IMR-90 (cell line): Measurements from ENCODE around the gene CYP27C1. TPM values are rescaled to one million over a fixed set of nuclear protein-coding genes. Genes with fewer than 3 reads are reported as not detected.

Experiments used
- ATAC-seq: fragments of 200-7000 bp; cut with Tn5 transposase; 2 replicates; pipeline ENCODE4 v1.9.1; 2020; ENCODE audit warnings: low read depth, mild to moderate bottlenecking, moderate library complexity
- BruUV-seq: library from RNA; stranded (reverse); fragments of 400-500 nt; replicated peaks from 2 replicates; lab custom pipeline; 2021; lab: Mats Ljungman, UMichigan
- CTCF ChIA-PET: fragments of 300-600 bp; formaldehyde crosslinking; extraction: SDS; loops from one replicate; lab custom pipeline; 2021; ENCODE audit warnings: antibody characterized with exemption; lab: Yijun Ruan, JAX
- POLR2A ChIA-PET: fragments of 300-600 bp; sonication (Branson Sonifier 250); formaldehyde crosslinking; loops from one replicate; lab custom pipeline; 2022; ENCODE audit warnings: antibody characterized with exemption; ENCODE audit not compliant: unreplicated experiment; lab: Charles Lee
- DNase-seq: peaks from one replicate; pipeline ENCODE4 v3.0.0; 2013
- H2AFZ ChIP-seq: replicated peaks from 2 replicates; pipeline ENCODE3; 2013; ENCODE audit warnings: low read length, mild to moderate bottlenecking; ENCODE audit not compliant: poor library complexity
- H2AK5ac ChIP-seq: 2 replicates; pipeline ENCODE4 v1.6.1; 2013; ENCODE audit warnings: low read depth, low read length, inconsistent platforms
- H2AK9ac ChIP-seq: replicated peaks from 2 replicates; pipeline ENCODE3; 2013; ENCODE audit warnings: mild to moderate bottlenecking, low read depth, low read length, moderate library complexity; ENCODE audit not compliant: poor library complexity
- H2BK120ac ChIP-seq: 2 replicates; pipeline ENCODE4 v1.6.1; 2013; ENCODE audit warnings: low read depth, low read length, inconsistent platforms
- H2BK15ac ChIP-seq: 3 replicates; pipeline ENCODE4 v1.6.1; 2013; ENCODE audit warnings: low read depth, low read length, inconsistent platforms
- H2BK20ac ChIP-seq: 2 replicates; pipeline ENCODE4 v1.6.1; 2013; ENCODE audit warnings: low read depth, mild to moderate bottlenecking, inconsistent platforms, low read length, moderate library complexity
- H2BK5ac ChIP-seq: 2 replicates; pipeline ENCODE4 v1.6.1; 2013; ENCODE audit warnings: mild to moderate bottlenecking, low read depth, low read length, inconsistent platforms; ENCODE audit not compliant: poor library complexity, severe bottlenecking
- H3K14ac ChIP-seq: replicated peaks from 2 replicates; pipeline ENCODE4 v1.6.1; 2013; ENCODE audit warnings: low read depth, low read length, inconsistent platforms
- H3K18ac ChIP-seq: 2 replicates; pipeline ENCODE4 v1.6.1; 2013; ENCODE audit warnings: low read depth, low read length, control low read depth
- H3K23ac ChIP-seq: 2 replicates; pipeline ENCODE4 v1.6.1; 2013; ENCODE audit warnings: low read depth, low read length, inconsistent platforms
- H3K27ac ChIP-seq: 2 replicates; pipeline ENCODE4 v1.5.1; 2013; ENCODE audit warnings: mild to moderate bottlenecking, control low read depth, low read length; ENCODE audit not compliant: insufficient read depth
- H3K27me3 ChIP-seq: 2 replicates; pipeline ENCODE4 v1.6.1; 2013; ENCODE audit warnings: low read length; ENCODE audit not compliant: control insufficient read depth, insufficient read depth
- H3K36me3 ChIP-seq: 2 replicates; pipeline ENCODE4 v1.6.1; 2013; ENCODE audit warnings: low read length, mixed read lengths; ENCODE audit not compliant: control insufficient read depth, insufficient read depth
- H3K4ac ChIP-seq: 2 replicates; pipeline ENCODE4 v1.6.1; 2013; ENCODE audit warnings: low read depth, low read length, inconsistent platforms
- H3K4me1 ChIP-seq: 2 replicates; pipeline ENCODE4 v1.6.1; 2013; ENCODE audit warnings: low read length, mixed read lengths; ENCODE audit not compliant: control insufficient read depth, insufficient read depth
- H3K4me2 ChIP-seq: 2 replicates; pipeline ENCODE4 v1.6.1; 2013; ENCODE audit warnings: low read depth, mild to moderate bottlenecking, control low read depth, low read length, moderate library complexity
- H3K4me3 ChIP-seq: 2 replicates; pipeline ENCODE4 v1.5.1; 2013; ENCODE audit warnings: low read depth, mild to moderate bottlenecking, control low read depth, low read length, moderate library complexity; ENCODE audit not compliant: insufficient read depth
- H3K56ac ChIP-seq: 2 replicates; pipeline ENCODE4 v1.6.1; 2013; ENCODE audit warnings: low read length, inconsistent platforms; ENCODE audit not compliant: insufficient read depth; ENCODE audit errors: extremely low read depth
- H3K79me1 ChIP-seq, 2 experiments: 2 replicates each; pipeline ENCODE4 v1.6.1; 2013; ENCODE audit warnings: low read length in 2 of 2, inconsistent platforms in 1 of 2, low read depth in 1 of 2
- H3K9ac ChIP-seq: 2 replicates; pipeline ENCODE4 v1.6.1; 2013; ENCODE audit warnings: low read depth, low read length, control low read depth
- H3K9me1 ChIP-seq: 2 replicates; pipeline ENCODE4 v1.6.1; 2013; ENCODE audit warnings: low read length, inconsistent platforms; ENCODE audit not compliant: insufficient read depth
- H3K9me3 ChIP-seq: 2 replicates; pipeline ENCODE4 v1.6.1; 2013; ENCODE audit warnings: low read length; ENCODE audit not compliant: control insufficient read depth, insufficient read depth
- H4K20me1 ChIP-seq: 2 replicates; pipeline ENCODE4 v1.6.1; 2013; ENCODE audit warnings: low read length, inconsistent platforms; ENCODE audit not compliant: insufficient read depth
- H4K5ac ChIP-seq: 2 replicates; pipeline ENCODE4 v1.6.1; 2013; ENCODE audit warnings: mild to moderate bottlenecking, low read depth, low read length, control low read depth
- H4K8ac ChIP-seq, 2 experiments: 2 replicates each; pipeline ENCODE4 v1.6.1; 2013; ENCODE audit warnings: low read depth in 2 of 2, low read length in 2 of 2, control low read depth in 1 of 2, inconsistent platforms in 1 of 2
- H4K91ac ChIP-seq: 2 replicates; pipeline ENCODE4 v1.6.1; 2013; ENCODE audit warnings: low read depth, low read length, inconsistent platforms; ENCODE audit not compliant: insufficient read depth
- BHLHE40 ChIP-seq: fragments of 150-350 bp; IDR thresholded peaks from 2 replicates; pipeline ENCODE4 v1.6.1; 2016; ENCODE audit warnings: mild to moderate bottlenecking, low read depth, low read length
- CEBPB ChIP-seq: IDR thresholded peaks from 2 replicates; pipeline ENCODE4 v1.6.1; 2012; ENCODE audit warnings: low read depth, low read length, improper control_type of control experiment
- FOS ChIP-seq: fragments of 150-350 bp; IDR thresholded peaks from 2 replicates; pipeline ENCODE4 v1.6.1; 2016; ENCODE audit warnings: low read depth, low read length
- MAZ ChIP-seq: IDR thresholded peaks from 2 replicates; pipeline ENCODE4 v1.6.1; 2012; ENCODE audit warnings: low read depth, mild to moderate bottlenecking, low read length, improper control_type of control experiment, moderate library complexity, borderline replicate concordance
- POLR2A ChIP-seq: IDR thresholded peaks from 2 replicates; pipeline ENCODE4 v1.6.1; 2012; ENCODE audit warnings: mild to moderate bottlenecking, low read depth, low read length
- RCOR1 ChIP-seq: IDR thresholded peaks from 2 replicates; pipeline ENCODE4 v1.6.1; 2012; ENCODE audit warnings: mild to moderate bottlenecking, low read length, improper control_type of control experiment; ENCODE audit not compliant: insufficient replicate concordance
- SMC3 ChIP-seq: fragments of 150-350 bp; IDR thresholded peaks from 2 replicates; pipeline ENCODE4 v1.6.1; 2016; ENCODE audit warnings: low read depth, mild to moderate bottlenecking, antibody characterized with exemption, low read length, moderate library complexity
- WGBS, 2 experiments: methylation state at CpG; one replicate each; pipeline versions ENCODE4 v1.1.5 to v1.1.7; 2013; ENCODE audit warnings: missing lambda C conversion rate in 2 of 2; ENCODE audit not compliant: insufficient read length in 1 of 2; ENCODE audit errors: extremely low coverage in 2 of 2; 5-methylcytosine and 5-hydroxymethylcytosine counted together
- dilution Hi-C: fragments of 300-500 bp; cut with HindIII; formaldehyde crosslinking; loops from one replicate; pipeline ENCODE4 v1.14.3; 2018; ENCODE audit warnings: low sequenced_read_pairs; ENCODE audit not compliant: unreplicated experiment
- in situ Hi-C: fragments of 300-500 bp; cut with MboI; formaldehyde crosslinking; loops from 3 replicates; pipeline ENCODE4 v1.14.3; 2019; ENCODE audit warnings: low sequenced_read_pairs, inconsistent platforms, mixed read lengths
- intact Hi-C: fragments of 100-400 bp; cut with micrococcal nuclease; formaldehyde crosslinking; loops from 2 replicates; pipeline ENCODE4 v1.10.0; 2022
- polyA plus RNA-seq, 3 experiments: library from polyadenylated mRNA; depleted of rRNA; stranded (reverse); fragments of >200 nt; gene quantifications; 2 replicates each; pipeline ENCODE4 v1.2.3, GENCODE V29; 2012; ENCODE audit warnings: low replicate concordance in 1 of 3
- total RNA-seq: library from RNA; depleted of rRNA; stranded (reverse); fragments of >200 nt; gene quantifications from 2 replicates; pipeline ENCODE4 v1.2.3, GENCODE V29; 2012

Gene CYP27C1
- total and polyA plus RNA-seq, 2 of the 4 experiments (the other 2 are of a cell fraction): not detected

GRCh38 chr2:127226520-127227263 lies 6.6 kb upstream of the CYP27C1 start:
- no peak overlapping the region for H2BK120ac ChIP-seq
- intact Hi-C loops: loop anchor here (1.0 kb wide), 1 partner anchor 182 kb away; no protein-coding TSS in a partner anchor
- in situ Hi-C loops: no loop called here

More at GRCh38 chr2:127226520-127227263, 6.6 kb upstream of the CYP27C1 start:
- dilution Hi-C loops: no loop called here
- Histone ChIP-seq H3K79me1 (no peaks in the 10 kb centered on the region), H3K9me3 (peaks cover 2% of the 10 kb centered on the region; the same call in 1 of the 2 replicates), H3K27me3 (peaks cover 21% of the 10 kb centered on the region), H3K4me3 (no peak overlapping the region), H3K4me2 (peak overlapping the region; percentile 84), H3K18ac (no peak overlapping the region), H2AK9ac (peak overlapping the region; percentile 47), H3K27ac (no peak overlapping the region), H4K8ac (no peak overlapping the region), H4K20me1 (peaks cover 5% of the 10 kb centered on the region), H3K4me1 (peaks cover 6% of the 10 kb centered on the region; the same call in 1 of the 2 replicates), H3K9ac (no peak overlapping the region), H2BK20ac (no peak overlapping the region), H3K56ac (no peak overlapping the region), H4K91ac (no peak overlapping the region), H3K36me3 (no peaks in the 10 kb centered on the region), H3K4ac (0 out of 2 replicates have a peak overlapping the region, but pooled peaks have one; percentile 17), H3K23ac (no peak overlapping the region), H2BK5ac (no peak overlapping the region), H2BK15ac (no peak overlapping the region), H4K5ac (no peak overlapping the region), H3K9me1 (peaks cover 4% of the 10 kb centered on the region; the same call in 1 of the 2 replicates), H3K14ac (no peak overlapping the region), H2AFZ (peak overlapping the region; percentile 2), H2AK5ac (no peak overlapping the region)
- TF ChIP-seq FOS: peak; percentile 97
- TF ChIP-seq MAZ: peak; percentile 60; the same call in 1 of the 2 replicates
- TF ChIP-seq SMC3: peak; percentile 11; the same call in 1 of the 2 replicates
- TF ChIP-seq POLR2A: no peak
- no peak for TF ChIP-seq RCOR1
- peak; percentile 84 for TF ChIP-seq BHLHE40
- peak; percentile 57 for TF ChIP-seq CEBPB
- 0% methylated on average over 2 of the region's 10 CpGs; no CpG with 5 or more reads in 1 of the 2 experiments for WGBS, 2 experiments
- ChIA-PET CTCF (no interaction called here), POLR2A (no interaction called here)
- no TSS peak for BruUV-seq
- ATAC-seq: peak; percentile 92
- DNase-seq: peak; percentile 95
